ENCODE data around the gene BLCAP. TPM values are rescaled to one million over a fixed set of nuclear protein-coding genes. Genes with fewer than 3 reads are reported as not detected.

Gene BLCAP
- total RNA-seq, 1 experiment from 2014 or later = 129 TPM

- H3K27me3 Mint-ChIP-seq (ENCODE audit: insufficient read depth, unreplicated experiment) = no peaks in the 10 kb centered on the region
- H3K36me3 ChIP-seq (ENCODE audit: control insufficient read depth, insufficient read depth, low read length) = no peaks in the 10 kb centered on the region; the same call in 1 of the 2 replicates
- no peaks in the 10 kb centered on the region for H3K27me3 ChIP-seq (replicated peaks; ENCODE audit: control insufficient read depth, insufficient read depth, low read length)
- no peaks in the 10 kb centered on the region for H3K9me3 ChIP-seq
- peak overlapping the region; percentile 79 for H3K4me3 Mint-ChIP-seq (ENCODE audit: unreplicated experiment)
- BruUV-seq (replicated peaks) = TSS peak; percentile 59
- H3K9me3 Mint-ChIP-seq (ENCODE audit: unreplicated experiment) = no peaks in the 10 kb centered on the region
- no peak for TF ChIP-seq CTCF (IDR thresholded peaks at IDR 0.05; ENCODE audit: insufficient read depth in 1 of 2, low read depth in 1 of 2, low read length in 1 of 2, severe bottlenecking in 1 of 2, unreplicated experiment in 1 of 2)
- peak overlapping the region; percentile 98 for H3K27ac Mint-ChIP-seq (ENCODE audit: unreplicated experiment)
- POLR2A ChIA-PET = interaction anchor here (0.7 kb wide), 1 partner anchor 107 kb away, joined by 3 read pairs; no protein-coding TSS in a partner anchor
- intact Hi-C loops (cut with micrococcal nuclease; ENCODE audit: unreplicated experiment) = loop anchor here (1.0 kb wide), 2 partner anchors 10 to 15 kb away; no protein-coding TSS in a partner anchor
- peak overlapping the region; percentile 92 for H3K4me3 ChIP-seq (ENCODE audit: low read depth, low read length)
- peaks cover 36% of the 10 kb centered on the region for H3K4me1 ChIP-seq
- peaks cover 47% of the 10 kb centered on the region for H3K4me1 Mint-ChIP-seq (ENCODE audit: low read depth, unreplicated experiment)
- H3K36me3 Mint-ChIP-seq (ENCODE audit: insufficient read depth, unreplicated experiment) = peaks cover 30% of the 10 kb centered on the region
- CTCF ChIA-PET = interaction anchor here (1.0 to 1.1 kb wide), 2 partner anchors 20 to 336 kb away, joined by 3 read pairs; no protein-coding TSS in a partner anchor
- DNase-seq = peak in 1 of 2 experiments; percentile 59
Measured at GRCh38 chr20:37526839-37527637, 638 bp downstream of the BLCAP start.

- H3K4me3 ChIP-seq (ENCODE audit: low read depth, low read length) = peak overlapping the region; percentile 92
- no TSS peak for BruUV-seq (replicated peaks)
- H3K36me3 ChIP-seq (ENCODE audit: control insufficient read depth, insufficient read depth, low read length) = no peaks in the 10 kb centered on the region; the same call in 1 of the 2 replicates
- peak; percentile 60 to 76 for DNase-seq
- H3K4me1 Mint-ChIP-seq (ENCODE audit: low read depth, unreplicated experiment) = peaks cover 47% of the 10 kb centered on the region
- H3K27ac Mint-ChIP-seq (ENCODE audit: unreplicated experiment) = peak overlapping the region; percentile 98
- no peaks in the 10 kb centered on the region for H3K9me3 ChIP-seq
- POLR2A ChIA-PET = interaction anchor here (0.7 kb wide), 1 partner anchor 107 kb away, joined by 3 read pairs; no protein-coding TSS in a partner anchor
- H3K4me1 ChIP-seq = peaks cover 36% of the 10 kb centered on the region
- intact Hi-C loops (cut with micrococcal nuclease; ENCODE audit: unreplicated experiment) = no loop called here
- CTCF ChIA-PET = no interaction called here
- TF ChIP-seq CTCF (IDR thresholded peaks at IDR 0.05; ENCODE audit: insufficient read depth in 1 of 2, low read depth in 1 of 2, low read length in 1 of 2, severe bottlenecking in 1 of 2, unreplicated experiment in 1 of 2) = no peak
- peak overlapping the region; percentile 79 for H3K4me3 Mint-ChIP-seq (ENCODE audit: unreplicated experiment)
- H3K27me3 Mint-ChIP-seq (ENCODE audit: insufficient read depth, unreplicated experiment) = no peaks in the 10 kb centered on the region
- H3K36me3 Mint-ChIP-seq (ENCODE audit: insufficient read depth, unreplicated experiment) = peaks cover 37% of the 10 kb centered on the region
- no peaks in the 10 kb centered on the region for H3K9me3 Mint-ChIP-seq (ENCODE audit: unreplicated experiment)
- H3K27me3 ChIP-seq (replicated peaks; ENCODE audit: control insufficient read depth, insufficient read depth, low read length) = no peaks in the 10 kb centered on the region
Measured at GRCh38 chr20:37526238-37526838, 1.3 kb downstream of the BLCAP start.

- Histone ChIP-seq H3K9me3 (no peaks in the 10 kb centered on the region), H3K36me3 (ENCODE audit: control insufficient read depth, insufficient read depth, low read length) (no peaks in the 10 kb centered on the region; the same call in 1 of the 2 replicates), H3K4me1 (peaks cover 36% of the 10 kb centered on the region), H3K4me3 (ENCODE audit: low read depth, low read length) (peak overlapping the region; percentile 92), H3K27me3 (replicated peaks; ENCODE audit: control insufficient read depth, insufficient read depth, low read length) (no peaks in the 10 kb centered on the region)
- Mint-ChIP-seq H3K4me1 (ENCODE audit: low read depth, unreplicated experiment) (peaks cover 47% of the 10 kb centered on the region), H3K9me3 (ENCODE audit: unreplicated experiment) (no peaks in the 10 kb centered on the region), H3K27ac (ENCODE audit: unreplicated experiment) (peak overlapping the region; percentile 98), H3K27me3 (ENCODE audit: insufficient read depth, unreplicated experiment) (no peaks in the 10 kb centered on the region), H3K36me3 (ENCODE audit: insufficient read depth, unreplicated experiment) (peaks cover 42% of the 10 kb centered on the region), H3K4me3 (ENCODE audit: unreplicated experiment) (peak overlapping the region; percentile 79)
- DNase-seq = no peak
- intact Hi-C loops (cut with micrococcal nuclease; ENCODE audit: unreplicated experiment) = no loop called here
- POLR2A ChIA-PET = interaction anchor here (1.0 kb wide), 1 partner anchor 347 kb away, joined by 5 read pairs; the partner anchor contains the start of gene RPN2
- CTCF ChIA-PET = no interaction called here
- no TSS peak for BruUV-seq (replicated peaks)
- TF ChIP-seq CTCF (IDR thresholded peaks at IDR 0.05; ENCODE audit: insufficient read depth in 1 of 2, low read depth in 1 of 2, low read length in 1 of 2, severe bottlenecking in 1 of 2, unreplicated experiment in 1 of 2) = no peak
Measured at GRCh38 chr20:37525810-37526209, 1.9 kb downstream of the BLCAP start.

Measured in Caco-2 (cell line).